OCI-LY7 (cell line): ENCODE measurements around the gene KCNJ16. TPM values are rescaled to one million over a fixed set of nuclear protein-coding genes. Genes with fewer than 3 reads are reported as not detected.

ENCODE experiments used
- BruUV-seq: library from RNA; stranded (reverse); fragments of 400-500 nt; replicated peaks from 2 replicates; lab custom pipeline; 2021; lab: Mats Ljungman, UMichigan
- CTCF ChIA-PET: fragments of 300-600 bp; sonication (Branson Sonifier 250); formaldehyde crosslinking; loops from one replicate; lab custom pipeline; 2022; ENCODE audit warnings: antibody characterized with exemption; ENCODE audit not compliant: unreplicated experiment; lab: Charles Lee
- POLR2A ChIA-PET: fragments of 300-600 bp; sonication (Branson Sonifier 250); formaldehyde crosslinking; loops from one replicate; lab custom pipeline; 2022; ENCODE audit warnings: antibody characterized with exemption; lab: Charles Lee
- DNase-seq: peaks from one replicate; pipeline ENCODE4 v3.0.0-alpha.2; 2015; ENCODE audit warnings: low spot score
- H2AFZ ChIP-seq: fragments of 200-600 bp; sonication (generic), shearing (Covaris generic); 2 replicates; pipeline ENCODE4 v1.6.1; 2014; ENCODE audit warnings: mild to moderate bottlenecking, antibody characterized with exemption, low read length, moderate library complexity
- H3K27ac ChIP-seq: fragments of 200-600 bp; sonication (generic); 2 replicates; pipeline ENCODE4 v1.5.1; 2014; ENCODE audit warnings: mixed run types, low read depth, mild to moderate bottlenecking, moderate library complexity, low read length, inconsistent platforms; ENCODE audit not compliant: poor library complexity, severe bottlenecking
- H3K36me3 ChIP-seq: fragments of 200-600 bp; sonication (generic); 2 replicates; pipeline ENCODE4 v1.6.1; 2014; ENCODE audit warnings: mild to moderate bottlenecking, antibody characterized with exemption, low read length, moderate library complexity, mixed read lengths; ENCODE audit not compliant: insufficient read depth
- H3K4me1 ChIP-seq: fragments of 200-600 bp; sonication (generic); 2 replicates; pipeline ENCODE4 v1.5.1; 2014; ENCODE audit warnings: mild to moderate bottlenecking, low read length; ENCODE audit not compliant: insufficient read depth, poor library complexity, severe bottlenecking
- H3K4me2 ChIP-seq: fragments of 200-600 bp; sonication (generic); 2 replicates; pipeline ENCODE4 v1.6.1; 2014; ENCODE audit warnings: mild to moderate bottlenecking, low read length
- H3K4me3 ChIP-seq: fragments of 200-600 bp; sonication (generic); 2 replicates; pipeline ENCODE4 v1.5.1; 2014; ENCODE audit warnings: mild to moderate bottlenecking, low read depth, low read length; ENCODE audit not compliant: poor library complexity, severe bottlenecking
- H3K79me2 ChIP-seq: fragments of 200-600 bp; sonication (generic); 2 replicates; pipeline ENCODE4 v1.6.1; 2016; ENCODE audit warnings: low read depth, mild to moderate bottlenecking, low read length, moderate library complexity, mixed read lengths; ENCODE audit not compliant: insufficient read depth
- H3K9me2 ChIP-seq: fragments of 200-600 bp; sonication (generic); 2 replicates; pipeline ENCODE4 v1.6.1; 2016; ENCODE audit warnings: mild to moderate bottlenecking, low read length, mixed read lengths; ENCODE audit not compliant: insufficient read depth
- H3K9me3 ChIP-seq: fragments of 200-600 bp; sonication (generic); 2 replicates; pipeline ENCODE4 v1.6.1; 2014; ENCODE audit warnings: mild to moderate bottlenecking, mixed run types, low read length, mixed read lengths
- H4K20me1 ChIP-seq: fragments of 200-600 bp; sonication (generic); 2 replicates; pipeline ENCODE4 v1.6.1; 2014; ENCODE audit warnings: mild to moderate bottlenecking, antibody characterized with exemption, low read length, moderate library complexity, mixed read lengths; ENCODE audit not compliant: insufficient read depth
- EZH2phosphoT487 ChIP-seq: fragments of 200-600 bp; sonication (generic); IDR thresholded peaks from 2 replicates; pipeline ENCODE4 v1.6.1; 2018; ENCODE audit warnings: low read depth, borderline replicate concordance, mild to moderate bottlenecking, mixed run types, antibody characterized with exemption, low read length, moderate library complexity, mixed read lengths
- intact Hi-C: fragments of 100-400 bp; cut with micrococcal nuclease; formaldehyde crosslinking; loops from one replicate; pipeline ENCODE4 v1.10.0; 2022; ENCODE audit not compliant: unreplicated experiment
- total RNA-seq, 2 experiments: library from RNA; depleted of rRNA in 1 of 2; stranded (reverse); fragments of >200 nt in 1 of 2; shearing (Covaris generic) in 1 of 2; gene quantifications; 2 replicates each; pipeline ENCODE4 v1.2.3, GENCODE V29; 2014 to 2022
- TF ChIP-seq, protein P1 (sequence below): fragments of 200-600 bp; sonication (generic); conservative IDR thresholded peaks from 2 replicates; pipeline ENCODE4 v1.5.1; 2014; ENCODE audit warnings: mild to moderate bottlenecking, antibody characterized with exemption, low read length, moderate library complexity, mixed read lengths

Gene KCNJ16
- total RNA-seq, 2 experiments from 2014 or later: not detected

DNA sequence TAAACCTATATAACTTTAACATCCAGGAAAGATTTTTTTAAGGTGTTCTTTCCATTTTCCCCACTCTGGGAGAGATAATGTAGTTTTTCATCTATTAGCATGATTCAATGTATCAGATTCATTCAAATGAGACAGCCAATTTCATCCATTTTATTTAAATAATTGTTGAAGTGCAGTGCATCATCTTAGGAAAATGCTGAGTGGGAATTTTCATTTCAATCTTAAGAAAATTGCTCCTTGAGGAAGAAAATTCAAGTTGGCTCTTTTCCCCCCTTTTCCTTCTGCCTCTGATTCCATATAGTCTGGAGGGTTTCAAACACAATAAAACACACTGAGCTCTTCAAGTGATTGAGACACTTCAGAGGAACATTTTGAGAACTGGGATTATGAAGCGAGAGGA is 3.4 kb upstream of the KCNJ16 start:
- BruUV-seq: no TSS peak
- DNase-seq: no peak
- Histone ChIP-seq H3K9me3 (no peaks in the 10 kb centered on the region), H3K4me1 (no peaks in the 10 kb centered on the region), H2AFZ (no peak overlapping the region), H3K79me2 (no peaks in the 10 kb centered on the region), H3K9me2 (no peaks in the 10 kb centered on the region), H3K4me3 (no peak overlapping the region), H3K36me3 (no peaks in the 10 kb centered on the region), H3K4me2 (no peak overlapping the region), H4K20me1 (no peaks in the 10 kb centered on the region), H3K27ac (no peak overlapping the region)
- intact Hi-C loops: no loop called here
- no peak for TF ChIP-seq EZH2phosphoT487
- TF ChIP-seq, protein P1, sequence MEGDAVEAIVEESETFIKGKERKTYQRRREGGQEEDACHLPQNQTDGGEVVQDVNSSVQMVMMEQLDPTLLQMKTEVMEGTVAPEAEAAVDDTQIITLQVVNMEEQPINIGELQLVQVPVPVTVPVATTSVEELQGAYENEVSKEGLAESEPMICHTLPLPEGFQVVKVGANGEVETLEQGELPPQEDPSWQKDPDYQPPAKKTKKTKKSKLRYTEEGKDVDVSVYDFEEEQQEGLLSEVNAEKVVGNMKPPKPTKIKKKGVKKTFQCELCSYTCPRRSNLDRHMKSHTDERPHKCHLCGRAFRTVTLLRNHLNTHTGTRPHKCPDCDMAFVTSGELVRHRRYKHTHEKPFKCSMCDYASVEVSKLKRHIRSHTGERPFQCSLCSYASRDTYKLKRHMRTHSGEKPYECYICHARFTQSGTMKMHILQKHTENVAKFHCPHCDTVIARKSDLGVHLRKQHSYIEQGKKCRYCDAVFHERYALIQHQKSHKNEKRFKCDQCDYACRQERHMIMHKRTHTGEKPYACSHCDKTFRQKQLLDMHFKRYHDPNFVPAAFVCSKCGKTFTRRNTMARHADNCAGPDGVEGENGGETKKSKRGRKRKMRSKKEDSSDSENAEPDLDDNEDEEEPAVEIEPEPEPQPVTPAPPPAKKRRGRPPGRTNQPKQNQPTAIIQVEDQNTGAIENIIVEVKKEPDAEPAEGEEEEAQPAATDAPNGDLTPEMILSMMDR: no peak
- ChIA-PET CTCF (interaction anchor here (1.1 kb wide), 1 partner anchor 10 kb away, joined by 3 read pairs; no protein-coding TSS in a partner anchor), POLR2A (interaction anchor here (0.9 to 2.2 kb wide), 5 partner anchors 10 to 96 kb away, joined by 3 to 7 read pairs (median 3); no protein-coding TSS in a partner anchor)

DNA sequence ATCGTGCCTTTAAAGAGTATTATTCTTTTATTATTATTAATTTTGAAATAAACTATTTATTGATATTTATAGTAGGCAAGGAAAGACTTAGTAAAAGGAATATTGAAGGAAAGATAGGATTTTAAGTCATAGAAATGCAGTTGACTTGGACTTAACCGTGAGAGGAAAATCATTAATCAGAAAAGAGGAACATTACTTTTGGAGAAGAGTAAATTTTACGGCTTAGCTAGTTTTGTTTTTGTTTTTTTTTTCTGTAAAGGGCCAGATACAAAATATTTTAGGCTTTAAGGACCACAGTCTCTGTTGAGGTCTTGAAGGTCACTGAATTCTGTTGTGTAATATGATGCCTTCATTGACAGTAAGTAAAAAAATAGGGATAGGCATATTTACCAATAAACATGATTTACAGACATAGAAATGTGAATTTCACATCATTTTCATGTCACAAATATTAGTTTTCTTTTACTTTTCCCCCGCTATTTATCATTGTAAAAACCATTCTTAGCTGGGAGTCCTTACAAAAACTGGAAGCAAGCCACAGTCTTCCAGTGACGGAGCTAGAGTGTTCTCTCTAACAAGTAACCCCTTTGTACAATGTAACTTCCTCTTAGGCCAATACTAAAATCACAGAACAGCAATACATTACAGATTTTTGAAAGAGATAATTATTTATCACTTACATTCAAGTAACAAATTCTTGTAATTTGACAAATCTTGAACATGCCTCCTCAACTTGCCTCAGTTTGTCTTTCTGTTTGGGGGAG is 2.3 kb upstream of the KCNJ16 start:
- ChIA-PET CTCF (interaction anchor here (1.1 kb wide), 1 partner anchor 9 kb away, joined by 3 read pairs; no protein-coding TSS in a partner anchor), POLR2A (interaction anchor here (0.8 to 2.2 kb wide), 7 partner anchors 9 to 354 kb away, joined by 3 to 7 read pairs (median 3); no protein-coding TSS in a partner anchor)
- Histone ChIP-seq H4K20me1 (no peaks in the 10 kb centered on the region), H3K4me1 (no peaks in the 10 kb centered on the region), H3K4me3 (no peak overlapping the region), H3K9me2 (no peaks in the 10 kb centered on the region), H3K36me3 (no peaks in the 10 kb centered on the region), H2AFZ (no peak overlapping the region), H3K9me3 (no peaks in the 10 kb centered on the region), H3K4me2 (no peak overlapping the region), H3K79me2 (no peaks in the 10 kb centered on the region), H3K27ac (no peak overlapping the region)
- TF ChIP-seq, protein P1: no peak
- TF ChIP-seq EZH2phosphoT487: no peak
- BruUV-seq: no TSS peak
- DNase-seq: no peak
- intact Hi-C loops: no loop called here

DNA sequence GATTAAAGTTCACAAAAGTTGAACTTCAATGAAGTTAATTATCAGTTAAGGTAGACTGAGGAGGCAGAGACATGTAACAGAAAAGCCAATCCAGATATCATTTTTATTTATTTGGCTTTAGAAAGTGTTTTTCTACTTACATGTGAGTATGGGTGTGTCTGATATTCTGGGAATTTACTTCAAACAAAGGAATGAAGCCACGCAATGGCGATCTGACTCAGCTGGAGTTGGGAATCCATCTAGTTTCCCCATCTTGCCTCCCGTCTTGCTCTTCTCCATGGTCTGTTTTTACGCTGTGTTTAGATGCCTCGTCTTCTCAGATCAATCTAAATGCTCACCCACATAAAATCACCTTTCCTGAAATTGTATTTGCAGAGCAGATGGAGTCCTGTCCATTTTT is 1.7 kb upstream of the KCNJ16 start:
- DNase-seq: no peak
- POLR2A ChIA-PET: interaction anchor here (0.8 kb wide), 2 partner anchors 326 to 354 kb away, joined by 3 read pairs; no protein-coding TSS in a partner anchor
- H3K36me3 ChIP-seq: no peaks in the 10 kb centered on the region
- H3K4me1 ChIP-seq: no peaks in the 10 kb centered on the region
- intact Hi-C loops: no loop called here
- H3K9me2 ChIP-seq: no peaks in the 10 kb centered on the region
- CTCF ChIA-PET: no interaction called here
- TF ChIP-seq, protein P1: no peak
- TF ChIP-seq EZH2phosphoT487: no peak
- no peak overlapping the region for H3K4me2 ChIP-seq
- H3K27ac ChIP-seq: no peak overlapping the region
- H2AFZ ChIP-seq: no peak overlapping the region
- no peaks in the 10 kb centered on the region for H4K20me1 ChIP-seq
- no TSS peak for BruUV-seq
- H3K79me2 ChIP-seq: no peaks in the 10 kb centered on the region
- H3K4me3 ChIP-seq: no peak overlapping the region
- no peaks in the 10 kb centered on the region for H3K9me3 ChIP-seq
